LNCaP clone FGC (cell line): Measurements from ENCODE around the gene MYBL2.

Source experiments
- DNase-seq: peaks from one replicate; pipeline ENCODE4 v3.0.0-alpha.2; 2011; ENCODE audit warnings: low read depth
- H3K4me3 ChIP-seq: 2 replicates; pipeline ENCODE4 v1.5.1; 2011; ENCODE audit warnings: mild to moderate bottlenecking, low read depth, low read length, control low read depth
- CTCF ChIP-seq: IDR thresholded peaks from 2 replicates; pipeline ENCODE4 v1.5.1; 2012; ENCODE audit warnings: mild to moderate bottlenecking; ENCODE audit not compliant: control insufficient read depth, insufficient read depth; ENCODE audit errors: extremely low read depth

Gene MYBL2

GRCh38 chr20:43748274-43748673, 81.4 kb downstream of the MYBL2 start:
- H3K4me3 ChIP-seq = no peak overlapping the region
- no peak for DNase-seq
- no peak for TF ChIP-seq CTCF

GRCh38 chr20:43749734-43750294, 82.9 kb downstream of the MYBL2 start:
- DNase-seq = no peak
- peak; percentile 99 for TF ChIP-seq CTCF
- no peak overlapping the region for H3K4me3 ChIP-seq

- H3K4me3 ChIP-seq = no peak overlapping the region
- DNase-seq = no peak
Observed at GRCh38 chr20:43750774-43751166, 83.9 kb downstream of the MYBL2 start.

GRCh38 chr20:43751167-43752050, 84.5 kb downstream of the MYBL2 start:
- no peak overlapping the region for H3K4me3 ChIP-seq
- no peak for DNase-seq
- TF ChIP-seq CTCF = no peak

More at GRCh38 chr20:43750774-43751166, 83.9 kb downstream of the MYBL2 start:
- no peak for TF ChIP-seq CTCF

- no peak overlapping the region for H3K4me3 ChIP-seq
- no peak for TF ChIP-seq CTCF
- DNase-seq = no peak
Observed at GRCh38 chr20:43752051-43752360, 85.1 kb downstream of the MYBL2 start.

- no peak overlapping the region for H3K4me3 ChIP-seq
- TF ChIP-seq CTCF = no peak
- no peak for DNase-seq
Observed at GRCh38 chr20:43752561-43753301, 85.8 kb downstream of the MYBL2 start.
